Skeletal muscle satellite cell (primary cell): ENCODE results near the gene PEPD.
"Not testable (repeated sequence)": the region's sequence is repeated elsewhere in the genome, so short reads cannot be mapped to it uniquely, and the experiment has no call there.

Experiments
- H3K27me3 ChIP-seq: 2 replicates; pipeline ENCODE4 v1.7.0; 2013; ENCODE audit warnings: low read length; ENCODE audit not compliant: control insufficient read depth, insufficient read depth
- H3K36me3 ChIP-seq: 2 replicates; pipeline ENCODE4 v1.7.0; 2013; ENCODE audit warnings: mild to moderate bottlenecking, control low read depth, low read length; ENCODE audit not compliant: insufficient read depth
- H3K4me1 ChIP-seq: 2 replicates; pipeline ENCODE4 v1.7.0; 2013; ENCODE audit warnings: low read length; ENCODE audit not compliant: control insufficient read depth, insufficient read depth
- H3K4me2 ChIP-seq: 2 replicates; pipeline ENCODE4 v1.7.0; 2013; ENCODE audit warnings: mild to moderate bottlenecking, low read length
- H3K4me3 ChIP-seq: 2 replicates; pipeline ENCODE4 v1.7.0; 2013; ENCODE audit warnings: low read length
- H3K9ac ChIP-seq: 2 replicates; pipeline ENCODE4 v1.7.0; 2013; ENCODE audit warnings: mild to moderate bottlenecking, low read depth, low read length, moderate library complexity
- H3K9me3 ChIP-seq: replicated peaks from 2 replicates; pipeline ENCODE4 v1.7.0; 2013; ENCODE audit warnings: mild to moderate bottlenecking, control low read depth, low read length

PEPD gene

DNA sequence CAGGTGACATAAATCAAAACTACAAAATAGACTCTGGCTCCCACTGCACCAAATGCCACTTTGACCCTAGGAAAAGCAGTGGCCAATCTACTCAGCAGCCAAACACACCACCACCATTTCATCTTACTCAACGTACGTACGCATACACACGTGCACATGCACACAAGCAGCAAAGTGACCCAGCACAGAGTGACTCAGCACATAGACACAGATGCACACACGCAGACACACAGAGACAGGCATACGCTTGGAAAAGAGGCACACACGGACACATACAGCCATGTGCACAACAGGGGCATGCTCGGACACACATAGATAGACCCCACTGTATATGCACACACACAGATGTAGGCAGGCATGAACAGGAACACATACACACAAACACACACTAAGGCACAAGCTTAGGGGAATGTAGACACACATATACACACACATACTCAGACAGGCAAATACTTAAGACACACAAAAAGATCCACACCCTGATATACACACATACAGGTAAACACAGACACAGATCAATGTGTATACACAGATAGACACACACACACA lies 37.3 kb downstream of the PEPD start:
- Histone ChIP-seq H3K9ac (no peak overlapping the region), H3K4me3 (no peak overlapping the region), H3K36me3 (peaks cover 6% of the 10 kb centered on the region), H3K9me3 (no peaks in the 10 kb centered on the region), H3K27me3 (no peaks in the 10 kb centered on the region), H3K4me2 (no peak overlapping the region), H3K4me1 (no peaks in the 10 kb centered on the region)

- Histone ChIP-seq H3K27me3 (no peaks in the 10 kb centered on the region), H3K4me2 (no peak overlapping the region), H3K9me3 (no peaks in the 10 kb centered on the region), H3K36me3 (peaks cover 19% of the 10 kb centered on the region), H3K4me3 (no peak overlapping the region), H3K4me1 (no peaks in the 10 kb centered on the region), H3K9ac (no peak overlapping the region)
Observed at GRCh38 chr19:33482476-33482875, 39.1 kb downstream of the PEPD start.

GRCh38 chr19:33481863-33482262 lies 39.7 kb downstream of the PEPD start:
- no peak overlapping the region for H3K4me2 ChIP-seq
- H3K9me3 ChIP-seq = no peaks in the 10 kb centered on the region
- no peak overlapping the region for H3K9ac ChIP-seq
- no peaks in the 10 kb centered on the region for H3K4me1 ChIP-seq
- H3K4me3 ChIP-seq = no peak overlapping the region
- peaks cover 24% of the 10 kb centered on the region for H3K36me3 ChIP-seq
- no peaks in the 10 kb centered on the region for H3K27me3 ChIP-seq

DNA sequence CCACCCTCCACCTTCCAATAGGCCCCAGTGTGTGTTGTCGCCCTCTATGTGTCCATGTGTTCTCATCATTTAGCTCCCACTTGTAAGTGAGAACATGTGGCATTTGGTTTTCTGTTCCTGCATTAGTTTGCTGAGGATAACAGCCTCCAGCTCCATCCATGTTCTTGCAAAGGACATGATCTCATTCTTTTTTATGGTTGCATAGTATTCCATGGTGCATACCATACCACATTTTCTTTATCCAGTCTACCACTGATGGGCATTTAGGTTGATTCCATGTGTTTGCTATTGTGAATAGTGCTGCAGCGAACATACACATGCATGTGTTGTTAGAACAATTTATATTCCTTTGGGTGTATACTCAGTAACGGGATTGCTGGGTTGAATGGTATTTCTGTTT lies 42.0 kb downstream of the PEPD start:
- peaks cover 25% of the 10 kb centered on the region for H3K36me3 ChIP-seq
- H3K27me3 ChIP-seq, H3K9me3 ChIP-seq, H3K4me2 ChIP-seq, H3K4me1 ChIP-seq, H3K4me3 ChIP-seq, H3K9ac ChIP-seq: not testable (repeated sequence)

DNA sequence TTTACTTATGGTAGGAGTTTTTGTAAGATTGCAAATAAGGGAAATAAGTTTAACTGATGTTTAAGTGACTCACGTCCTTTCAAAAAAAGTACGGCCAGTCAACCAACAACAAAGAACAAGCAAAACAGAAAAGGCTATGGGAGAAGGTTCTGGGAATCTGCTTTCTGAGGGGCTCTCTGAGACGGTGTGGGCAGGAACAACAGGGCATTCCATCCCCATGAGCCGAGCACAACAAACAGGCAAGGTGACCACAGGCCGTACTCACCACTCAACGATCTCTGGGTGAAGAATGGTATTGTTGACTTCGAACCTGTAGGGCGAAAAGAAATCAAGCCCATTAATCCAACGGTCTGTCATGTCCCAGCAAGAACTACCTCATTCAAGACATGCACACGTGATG lies 43.8 kb downstream of the PEPD start:
- Histone ChIP-seq H3K4me3 (no peak overlapping the region), H3K4me2 (no peak overlapping the region), H3K4me1 (peaks cover 15% of the 10 kb centered on the region), H3K27me3 (no peaks in the 10 kb centered on the region), H3K36me3 (peaks cover 25% of the 10 kb centered on the region), H3K9me3 (no peaks in the 10 kb centered on the region), H3K9ac (no peak overlapping the region)

DNA sequence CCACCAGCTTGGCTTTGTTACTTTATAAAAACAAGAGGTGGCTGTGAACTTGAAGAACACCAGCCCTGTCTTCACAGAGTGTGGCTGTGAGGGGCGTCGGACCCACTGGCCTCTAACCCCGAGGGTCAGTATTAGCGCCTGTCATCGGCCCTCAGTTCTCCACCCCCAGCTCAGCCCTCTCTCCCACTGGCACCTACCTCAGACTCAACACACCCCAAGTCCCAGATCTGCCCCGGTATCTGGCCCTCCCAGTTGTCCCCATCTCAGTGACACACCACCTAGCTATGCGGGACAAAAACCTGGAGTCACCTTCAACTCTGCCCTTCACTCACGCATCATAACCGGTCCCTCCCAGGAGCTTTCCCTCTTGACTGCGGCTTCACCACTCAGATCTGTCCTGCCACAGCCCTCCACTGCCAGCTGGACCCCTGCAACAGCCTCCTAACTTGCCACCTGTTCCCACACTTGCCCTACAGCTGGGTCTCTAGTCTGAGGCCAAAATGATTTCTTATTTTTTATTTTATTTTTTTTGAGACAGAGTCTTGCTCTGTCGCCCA lies 45.4 kb downstream of the PEPD start:
- Histone ChIP-seq H3K27me3 (no peaks in the 10 kb centered on the region), H3K9me3 (no peaks in the 10 kb centered on the region), H3K9ac (no peak overlapping the region), H3K4me1 (peaks cover 22% of the 10 kb centered on the region), H3K36me3 (peaks cover 25% of the 10 kb centered on the region), H3K4me3 (no peak overlapping the region), H3K4me2 (no peak overlapping the region)

- H3K9ac ChIP-seq = peak overlapping the region; percentile 78
- no peaks in the 10 kb centered on the region for H3K9me3 ChIP-seq
- H3K4me3 ChIP-seq = peak overlapping the region; percentile 13
- peaks cover 16% of the 10 kb centered on the region for H3K36me3 ChIP-seq
- peaks cover 22% of the 10 kb centered on the region for H3K4me1 ChIP-seq
- no peaks in the 10 kb centered on the region for H3K27me3 ChIP-seq
- H3K4me2 ChIP-seq = peak overlapping the region; percentile 68
Observed at GRCh38 chr19:33473653-33474305, 47.8 kb downstream of the PEPD start.

DNA sequence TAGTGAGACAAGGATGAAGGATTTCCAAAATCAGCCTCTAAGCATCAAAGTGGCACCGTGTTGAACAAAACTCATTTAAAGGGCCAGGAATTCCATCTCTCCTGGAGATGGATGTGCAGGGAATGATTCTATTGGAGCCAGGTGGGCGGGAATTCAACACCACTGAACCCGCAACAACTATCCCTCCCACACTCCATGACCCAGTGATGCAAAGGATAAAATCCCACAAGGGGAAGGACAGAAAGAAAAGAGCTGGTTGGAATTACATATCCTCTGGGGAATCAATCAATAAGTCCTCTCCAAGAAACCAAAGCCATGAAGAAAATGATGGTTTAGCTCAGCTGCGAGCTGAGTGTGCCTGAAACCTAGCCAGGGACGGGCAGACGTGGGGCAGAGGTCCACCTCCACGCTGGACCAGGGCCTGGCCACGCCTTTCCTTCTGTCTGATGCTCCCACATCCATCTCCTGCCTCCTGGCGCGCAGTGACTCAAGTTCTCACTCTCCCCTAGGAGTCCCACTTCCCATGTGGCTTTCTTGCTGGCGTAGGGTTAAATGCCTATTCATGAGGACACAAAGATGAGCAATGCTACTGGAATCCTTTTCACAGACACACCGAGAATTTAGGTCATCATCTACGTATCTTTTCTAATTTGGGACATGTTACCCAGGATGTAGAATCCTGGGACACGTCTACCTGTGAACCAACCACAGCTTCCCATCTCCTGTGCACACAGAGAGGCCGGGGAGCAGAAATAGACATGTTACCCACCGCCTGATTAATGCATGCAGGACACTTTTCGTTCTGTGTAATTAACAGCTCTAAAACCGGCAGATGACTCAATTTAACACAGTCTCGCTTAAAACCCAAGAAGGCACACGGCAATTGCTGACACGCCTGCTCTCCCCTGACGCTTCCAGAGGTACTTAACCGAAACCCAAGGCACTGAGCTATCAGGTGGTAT lies 48.6 kb downstream of the PEPD start:
- H3K4me3 ChIP-seq = peak overlapping the region; percentile 21
- H3K36me3 ChIP-seq = peaks cover 11% of the 10 kb centered on the region
- peak overlapping the region; percentile 68 for H3K4me2 ChIP-seq
- H3K27me3 ChIP-seq = no peaks in the 10 kb centered on the region
- H3K9ac ChIP-seq = peak overlapping the region; percentile 78
- peaks cover 22% of the 10 kb centered on the region for H3K4me1 ChIP-seq
- no peaks in the 10 kb centered on the region for H3K9me3 ChIP-seq

DNA sequence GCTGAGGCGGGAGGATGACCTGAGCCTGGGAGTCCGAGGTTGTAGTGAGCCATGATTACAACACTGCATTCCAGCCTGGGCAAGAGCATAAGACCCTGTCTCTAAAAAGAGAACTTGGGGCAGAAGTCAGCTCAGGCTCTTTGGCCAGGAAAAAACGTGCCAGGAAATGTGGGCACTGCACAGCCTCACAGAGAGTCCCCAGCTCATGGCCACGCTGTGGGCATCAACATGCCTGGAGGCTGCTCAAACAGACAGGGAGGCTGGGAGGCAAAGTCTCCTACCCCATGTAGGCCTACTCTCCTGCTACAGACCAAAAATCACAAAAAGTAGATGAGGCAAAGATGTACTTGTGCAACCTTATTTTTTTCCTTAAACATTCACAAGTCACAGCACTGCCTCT lies 49.4 kb downstream of the PEPD start:
- H3K4me1 ChIP-seq = peaks cover 22% of the 10 kb centered on the region
- no peak overlapping the region for H3K4me2 ChIP-seq
- H3K9ac ChIP-seq = peak overlapping the region; percentile 60

GRCh38 chr19:33471111-33471996 lies 50.2 kb downstream of the PEPD start:
- Histone ChIP-seq H3K4me2 (no peak overlapping the region), H3K27me3 (no peaks in the 10 kb centered on the region), H3K9me3 (no peaks in the 10 kb centered on the region), H3K4me1 (peaks cover 22% of the 10 kb centered on the region), H3K4me3 (no peak overlapping the region), H3K9ac (no peak overlapping the region), H3K36me3 (no peaks in the 10 kb centered on the region)

More for the DNA sequence above, 49.4 kb downstream of the PEPD start:
- peaks cover 4% of the 10 kb centered on the region for H3K36me3 ChIP-seq
- H3K4me3 ChIP-seq = no peak overlapping the region
- H3K27me3 ChIP-seq = no peaks in the 10 kb centered on the region
- H3K9me3 ChIP-seq = no peaks in the 10 kb centered on the region

- Histone ChIP-seq H3K4me2 (no peak overlapping the region), H3K27me3 (no peaks in the 10 kb centered on the region), H3K9me3 (no peaks in the 10 kb centered on the region), H3K4me1 (peaks cover 22% of the 10 kb centered on the region), H3K4me3 (no peak overlapping the region), H3K9ac (no peak overlapping the region), H3K36me3 (no peaks in the 10 kb centered on the region)
Observed at GRCh38 chr19:33470686-33471085, 50.9 kb downstream of the PEPD start.
